Raji (cell line): Measurements from ENCODE around the gene STAT5B.

Source experiments
- POLR2A ChIP-seq: IDR thresholded peaks from 2 replicates; pipeline ENCODE4 v1.6.1; 2011; ENCODE audit warnings: low read depth, low read length, control low read depth; ENCODE audit not compliant: insufficient read depth

The STAT5B gene

GRCh38 chr17:42276359-42276608, at the start of gene STAT5B:
Gene STAT5B, minus strand, starts transcription at chr17:42276391. Its CDS starts 44,264 bp downstream, at chr17:42232127.
- TF ChIP-seq POLR2A = peak; percentile 66

- no peak for TF ChIP-seq POLR2A
Measured at GRCh38 chr17:42325026-42325425, 48.8 kb upstream of the STAT5B start.

- TF ChIP-seq POLR2A = no peak
Measured at GRCh38 chr17:42323268-42323773, 47.1 kb upstream of the STAT5B start.

- TF ChIP-seq POLR2A = no peak
Measured at GRCh38 chr17:42322382-42323267, 46.4 kb upstream of the STAT5B start.

- no peak for TF ChIP-seq POLR2A
Measured at GRCh38 chr17:42321555-42321954, 45.4 kb upstream of the STAT5B start.

DNA sequence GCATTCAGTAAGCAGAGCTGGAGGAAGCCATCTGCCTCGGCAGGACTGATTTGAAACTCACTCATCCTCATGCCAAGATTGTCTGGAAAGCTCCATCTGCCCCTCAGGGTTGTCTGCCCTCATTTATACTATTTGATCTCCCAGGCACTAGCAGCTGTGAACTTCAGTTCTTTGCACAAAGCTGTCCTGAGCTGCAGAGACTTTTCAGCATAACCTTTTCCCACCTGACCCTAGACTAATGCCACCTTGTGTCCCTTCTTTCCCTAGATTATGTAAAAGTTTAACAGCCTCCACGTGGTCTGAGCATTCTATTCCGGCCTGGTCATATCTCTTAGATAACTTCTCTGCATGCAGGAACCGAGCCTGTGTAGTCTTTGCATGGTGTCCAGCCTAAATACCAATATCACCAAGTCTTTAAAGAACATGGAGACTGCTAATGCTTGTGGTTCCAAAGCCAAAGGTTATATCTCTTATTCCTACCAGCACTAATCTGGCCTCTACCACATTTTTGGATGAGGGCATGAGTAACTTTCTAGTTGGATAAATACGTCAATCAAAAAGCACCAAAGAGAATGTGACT, 41.2 kb upstream of the STAT5B start:
- no peak for TF ChIP-seq POLR2A

- no peak for TF ChIP-seq POLR2A
Measured at GRCh38 chr17:42316755-42317154, 40.6 kb upstream of the STAT5B start.

- TF ChIP-seq POLR2A = no peak
Measured at GRCh38 chr17:42315402-42316156, 39.4 kb upstream of the STAT5B start.

- no peak for TF ChIP-seq POLR2A
Measured at GRCh38 chr17:42313773-42314566, 37.8 kb upstream of the STAT5B start.

DNA sequence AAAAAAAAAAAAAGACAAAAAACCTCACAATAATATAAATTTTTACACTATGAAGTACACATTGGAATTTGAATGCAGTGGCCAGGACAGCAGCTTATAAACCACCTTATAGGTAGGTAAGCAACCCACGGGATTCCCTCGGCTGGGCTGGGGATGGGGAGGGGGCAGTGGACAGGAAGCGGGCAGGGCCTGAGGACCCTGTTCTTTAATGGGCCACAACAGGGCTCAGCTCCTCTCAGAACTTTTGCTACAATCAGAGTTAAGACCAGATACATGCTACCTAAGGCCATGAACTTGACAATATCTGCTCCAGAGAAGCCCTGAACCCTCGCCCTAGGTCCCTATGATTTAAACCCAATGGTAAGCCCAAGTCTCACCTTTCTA, 37.2 kb upstream of the STAT5B start:
- TF ChIP-seq POLR2A = no peak

GRCh38 chr17:42312285-42313130, 36.3 kb upstream of the STAT5B start:
- no peak for TF ChIP-seq POLR2A

DNA sequence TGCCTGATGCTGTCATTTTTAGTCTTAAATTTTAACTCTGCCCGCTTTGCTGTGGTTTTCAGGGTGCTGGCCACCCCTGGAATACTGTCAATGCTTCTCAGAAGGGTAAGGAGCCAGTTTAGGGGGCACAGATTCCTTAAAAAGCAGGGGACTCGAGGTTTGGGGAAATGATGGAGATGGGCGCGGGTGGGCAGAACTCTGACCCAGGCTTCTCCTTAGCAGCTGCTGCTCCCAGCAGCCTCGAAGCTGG, 35.8 kb upstream of the STAT5B start:
- TF ChIP-seq POLR2A = no peak

DNA sequence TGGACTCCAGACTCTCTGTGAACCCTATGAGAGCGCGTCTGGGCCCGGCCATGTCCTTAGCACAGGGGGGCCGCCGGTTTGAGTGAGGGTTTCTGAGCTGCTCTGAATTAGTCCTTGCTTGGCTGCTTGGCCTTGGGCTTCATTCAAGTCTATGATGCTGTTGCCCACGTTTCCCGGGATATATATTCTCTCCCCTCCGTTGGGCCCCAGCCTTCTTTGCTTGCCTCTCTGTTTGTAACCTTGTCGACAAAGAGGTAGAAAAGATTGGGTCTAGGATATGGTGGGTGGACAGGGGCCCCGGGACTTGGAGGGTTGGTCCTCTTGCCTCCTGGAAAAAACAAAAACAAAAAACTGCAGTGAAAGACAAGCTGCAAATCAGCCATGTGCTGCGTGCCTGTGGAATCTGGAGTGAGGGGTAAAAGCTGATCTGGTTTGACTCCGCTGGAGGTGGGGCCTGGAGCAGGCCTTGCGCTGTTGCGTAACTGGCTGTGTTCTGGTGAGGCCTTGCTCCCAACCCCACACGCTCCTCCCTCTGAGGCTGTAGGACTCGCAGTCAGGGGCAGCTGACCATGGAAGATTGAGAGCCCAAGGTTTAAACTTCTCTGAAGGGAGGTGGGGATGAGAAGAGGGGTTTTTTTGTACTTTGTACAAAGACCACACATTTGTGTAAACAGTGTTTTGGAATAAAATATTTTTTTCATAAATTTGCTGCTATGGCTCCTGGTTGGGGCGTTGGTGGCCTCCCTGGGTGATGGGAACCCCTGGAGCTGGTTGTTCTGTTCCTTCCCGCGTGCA, 35.2 kb upstream of the STAT5B start:
- no peak for TF ChIP-seq POLR2A

DNA sequence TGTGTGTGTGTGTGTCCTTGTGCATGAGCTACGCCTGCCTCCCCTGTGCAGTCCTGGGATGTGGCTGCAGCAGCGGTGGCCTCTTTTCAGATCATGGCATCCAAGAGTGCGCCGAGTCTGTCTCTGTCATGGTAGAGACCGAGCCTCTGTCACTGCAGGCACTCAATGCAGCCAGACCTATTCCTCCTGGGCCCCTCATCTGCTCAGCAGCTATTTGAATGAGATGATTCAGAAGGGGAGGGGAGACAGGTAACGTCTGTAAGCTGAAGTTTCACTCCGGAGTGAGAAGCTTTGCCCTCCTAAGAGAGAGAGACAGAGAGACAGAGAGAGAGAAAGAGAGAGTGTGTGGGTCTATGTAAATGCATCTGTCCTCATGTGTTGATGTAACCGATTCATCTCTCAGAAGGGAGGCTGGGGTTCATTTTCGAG, 34.6 kb upstream of the STAT5B start:
- TF ChIP-seq POLR2A = no peak
